Measurements from ENCODE around the gene TMEM60. TPM values are rescaled to one million over a fixed set of nuclear protein-coding genes. Genes with fewer than 3 reads are reported as not detected.

Gene TMEM60
- 8.8 and 12.5 TPM in 2 replicates for total RNA-seq

GRCh38 chr7:77798394-77799077 lies at the start of gene TMEM60, which contains the start of gene PHTF2:
Gene TMEM60, minus strand, starts transcription at chr7:77798434. Its CDS starts 4,061 bp downstream, at chr7:77794373.
Gene PHTF2, plus strand, starts transcription at chr7:77798773.

Other genes starting within 250 kb of the TMEM60 start
- 12.3 and 14.0 TPM in 2 replicates for gene RSBN1L, start 102.0 kb downstream of the TMEM60 start, total RNA-seq
- 11.8 and 24.6 TPM in 2 replicates for gene PHTF2, start 339 bp upstream of the TMEM60 start, total RNA-seq